AG09319 (cell line): ENCODE data around the gene SH3BP2.

Experiments used
- DNase-seq: peaks from one replicate; pipeline ENCODE4 v3.0.0-alpha.2; 2010; ENCODE audit warnings: low read depth; ENCODE audit errors: extremely low read depth
- TF ChIP-seq, protein P1 (sequence below): IDR thresholded peaks from 2 replicates; pipeline ENCODE4 v1.5.1; 2011; ENCODE audit warnings: low read depth, mild to moderate bottlenecking, inconsistent platforms, low read length, moderate library complexity

The SH3BP2 gene

DNA sequence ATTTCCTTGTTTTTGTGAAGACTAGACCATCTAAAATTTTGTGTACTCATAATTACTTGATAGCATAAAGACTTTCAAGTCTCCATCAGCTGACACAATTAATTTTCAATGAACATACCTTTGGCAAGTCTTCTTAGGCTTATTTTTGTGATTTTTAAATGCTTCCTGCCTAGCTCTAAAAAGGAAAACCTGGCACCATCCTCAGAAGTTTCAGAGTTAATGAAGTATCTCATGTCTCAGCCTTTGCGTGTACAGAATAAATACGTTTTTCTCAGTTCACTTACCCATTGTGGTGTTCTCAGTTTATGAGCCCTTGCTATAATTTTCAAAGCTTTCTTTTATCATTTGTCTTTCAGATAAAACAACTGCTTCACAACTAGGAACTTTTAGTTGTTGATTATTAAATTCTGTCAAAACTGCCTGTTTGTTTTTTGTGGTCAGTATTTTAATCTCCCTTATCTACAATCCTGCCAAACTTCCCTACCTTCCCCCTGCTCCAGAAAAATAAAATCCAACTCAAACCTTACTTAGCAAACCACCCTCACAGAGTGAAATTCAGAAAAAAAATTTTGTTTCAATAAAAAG lies 72.4 kb downstream of the SH3BP2 start:
- no peak for DNase-seq
- TF ChIP-seq, protein P1, sequence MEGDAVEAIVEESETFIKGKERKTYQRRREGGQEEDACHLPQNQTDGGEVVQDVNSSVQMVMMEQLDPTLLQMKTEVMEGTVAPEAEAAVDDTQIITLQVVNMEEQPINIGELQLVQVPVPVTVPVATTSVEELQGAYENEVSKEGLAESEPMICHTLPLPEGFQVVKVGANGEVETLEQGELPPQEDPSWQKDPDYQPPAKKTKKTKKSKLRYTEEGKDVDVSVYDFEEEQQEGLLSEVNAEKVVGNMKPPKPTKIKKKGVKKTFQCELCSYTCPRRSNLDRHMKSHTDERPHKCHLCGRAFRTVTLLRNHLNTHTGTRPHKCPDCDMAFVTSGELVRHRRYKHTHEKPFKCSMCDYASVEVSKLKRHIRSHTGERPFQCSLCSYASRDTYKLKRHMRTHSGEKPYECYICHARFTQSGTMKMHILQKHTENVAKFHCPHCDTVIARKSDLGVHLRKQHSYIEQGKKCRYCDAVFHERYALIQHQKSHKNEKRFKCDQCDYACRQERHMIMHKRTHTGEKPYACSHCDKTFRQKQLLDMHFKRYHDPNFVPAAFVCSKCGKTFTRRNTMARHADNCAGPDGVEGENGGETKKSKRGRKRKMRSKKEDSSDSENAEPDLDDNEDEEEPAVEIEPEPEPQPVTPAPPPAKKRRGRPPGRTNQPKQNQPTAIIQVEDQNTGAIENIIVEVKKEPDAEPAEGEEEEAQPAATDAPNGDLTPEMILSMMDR, result no peak

DNA sequence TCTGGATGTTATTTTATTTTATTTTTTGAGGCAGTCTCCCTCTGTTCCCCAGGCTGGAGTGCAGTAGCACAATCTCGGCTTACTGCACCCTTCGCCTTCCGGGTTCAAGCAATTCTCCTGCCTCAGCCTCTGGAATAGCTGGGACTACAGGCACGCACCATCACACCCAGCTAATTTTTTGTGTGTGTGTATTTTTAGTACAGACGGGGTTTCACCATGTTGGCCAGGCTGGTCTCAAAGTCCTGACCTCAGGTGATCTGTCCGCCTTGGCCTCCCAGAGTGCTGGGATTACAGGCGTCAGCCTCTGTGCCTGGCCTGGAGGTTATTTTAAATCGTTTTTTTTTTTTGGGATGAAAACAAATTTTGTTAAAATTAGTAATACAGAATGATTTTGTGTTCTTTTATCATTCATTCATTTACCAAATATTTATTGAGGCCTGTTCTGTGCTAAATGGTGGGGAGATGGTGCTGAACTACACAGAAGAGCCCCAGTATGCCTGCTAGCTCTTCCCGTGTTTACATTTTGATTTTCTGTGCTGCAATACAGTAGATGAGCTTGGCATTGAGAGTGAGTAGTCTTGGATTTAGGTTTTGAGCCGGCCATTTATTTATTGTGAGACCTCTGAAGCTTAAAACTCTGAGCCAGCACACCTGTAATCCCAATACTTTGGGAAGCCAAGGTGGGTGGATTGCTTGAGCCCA lies 73.4 kb downstream of the SH3BP2 start:
- TF ChIP-seq, protein P1, result no peak
- no peak for DNase-seq

DNA sequence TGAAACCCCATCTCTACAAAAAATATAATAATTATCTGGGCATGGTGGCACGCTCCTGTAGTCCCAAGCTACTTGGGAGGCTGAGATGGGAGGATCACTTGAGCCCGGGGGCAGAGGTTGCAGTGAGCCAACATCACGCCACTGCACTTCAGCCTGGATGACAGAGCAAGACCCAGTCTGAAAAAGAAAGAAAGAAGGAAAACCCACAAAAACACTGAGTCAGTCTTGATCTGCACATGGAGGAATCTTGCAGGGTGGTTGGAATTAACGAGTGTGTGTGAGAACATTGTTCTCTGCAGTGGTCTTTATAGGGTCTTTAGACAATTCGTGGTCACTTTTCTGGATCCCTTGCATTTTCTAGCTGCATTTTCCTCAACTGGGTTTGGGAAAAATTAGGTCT lies 74.0 kb downstream of the SH3BP2 start:
- no peak for DNase-seq
- TF ChIP-seq, protein P1, result no peak

DNA sequence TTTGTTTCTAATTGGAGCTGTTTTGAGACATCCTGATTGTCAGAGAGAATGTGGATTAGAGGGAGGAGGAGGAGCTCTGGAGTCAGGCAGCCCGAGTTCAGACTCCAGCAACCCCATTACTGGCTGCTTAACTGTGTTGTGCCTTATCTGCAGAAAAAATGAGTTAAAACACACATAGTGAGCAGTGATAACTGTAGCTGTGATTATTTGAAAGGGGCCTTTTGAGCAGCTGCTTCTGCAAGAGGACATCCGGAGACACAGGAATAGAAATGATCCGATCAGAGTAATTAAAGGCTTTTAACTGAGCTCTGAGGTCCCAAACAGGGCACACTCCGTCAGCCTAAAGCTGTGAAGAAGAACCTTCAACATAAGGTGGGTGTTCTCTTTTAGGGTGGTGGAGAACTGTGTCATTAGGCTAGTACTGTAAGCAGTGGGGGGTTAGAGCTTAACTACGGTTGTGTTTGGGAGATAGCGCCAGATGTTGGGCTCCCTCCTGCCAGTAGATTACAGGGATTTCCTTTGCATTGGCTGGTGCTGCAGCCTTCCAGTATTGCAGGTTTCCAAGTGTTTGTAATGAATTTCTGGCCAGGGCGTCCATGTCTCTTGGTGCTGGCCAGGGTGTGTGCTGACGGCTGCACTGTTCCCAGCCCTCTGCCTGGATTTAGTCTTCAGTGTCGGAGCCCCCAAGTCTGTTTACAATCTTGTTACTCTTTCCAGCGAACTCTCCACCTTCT lies 75.0 kb downstream of the SH3BP2 start:
- TF ChIP-seq, protein P1, result no peak
- DNase-seq, result no peak

DNA sequence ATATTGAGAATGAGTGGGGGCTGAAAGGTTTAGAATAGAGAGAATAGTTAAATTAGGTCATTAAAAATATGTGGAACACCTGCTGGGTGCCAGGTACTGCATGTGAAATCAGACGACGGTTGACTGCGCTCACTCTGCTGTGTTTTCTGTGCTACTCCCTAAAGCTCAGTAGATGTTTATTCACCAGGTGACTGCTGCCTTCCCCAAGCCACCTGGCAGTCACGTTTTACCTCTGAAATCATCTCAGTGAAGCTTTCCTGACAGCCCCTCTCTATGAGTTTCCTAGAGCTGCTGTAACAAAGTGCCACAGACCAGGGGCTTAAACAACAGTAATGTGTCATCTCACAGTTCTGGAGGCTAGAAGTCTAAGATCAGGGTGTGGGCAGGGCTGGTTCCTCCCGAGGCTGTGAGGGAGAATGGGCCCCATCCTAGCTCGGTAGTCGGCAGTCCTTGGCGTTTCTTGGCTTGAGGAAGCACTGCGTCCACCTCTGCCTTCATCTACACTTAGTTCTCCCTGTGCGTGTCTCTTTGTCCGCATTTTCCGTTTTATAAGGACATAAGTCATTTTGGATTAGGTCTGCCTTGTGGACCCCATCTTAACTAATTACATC lies 76.1 kb downstream of the SH3BP2 start:
- TF ChIP-seq, protein P1, result no peak
- DNase-seq, result no peak

DNA sequence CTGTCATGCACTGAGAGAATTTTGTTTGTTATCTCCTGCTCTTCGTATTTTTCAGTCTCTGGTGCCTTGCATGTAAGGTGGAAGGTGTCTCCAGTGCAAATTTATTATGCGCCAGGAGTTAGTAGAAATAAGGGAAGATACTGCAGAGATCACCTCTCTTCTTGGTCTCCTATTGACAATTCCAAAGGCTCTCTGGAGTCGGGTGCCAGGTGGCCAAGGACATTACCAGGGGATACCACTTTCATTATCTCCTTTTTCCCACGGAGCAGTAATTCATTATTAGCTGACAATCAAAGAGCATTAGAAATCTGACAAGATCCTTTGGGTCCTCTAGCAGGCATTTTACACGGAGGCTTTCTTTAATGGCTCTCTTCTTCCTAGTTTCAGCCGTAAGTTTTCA lies 76.8 kb downstream of the SH3BP2 start:
- no peak for DNase-seq
- TF ChIP-seq, protein P1, result no peak

DNA sequence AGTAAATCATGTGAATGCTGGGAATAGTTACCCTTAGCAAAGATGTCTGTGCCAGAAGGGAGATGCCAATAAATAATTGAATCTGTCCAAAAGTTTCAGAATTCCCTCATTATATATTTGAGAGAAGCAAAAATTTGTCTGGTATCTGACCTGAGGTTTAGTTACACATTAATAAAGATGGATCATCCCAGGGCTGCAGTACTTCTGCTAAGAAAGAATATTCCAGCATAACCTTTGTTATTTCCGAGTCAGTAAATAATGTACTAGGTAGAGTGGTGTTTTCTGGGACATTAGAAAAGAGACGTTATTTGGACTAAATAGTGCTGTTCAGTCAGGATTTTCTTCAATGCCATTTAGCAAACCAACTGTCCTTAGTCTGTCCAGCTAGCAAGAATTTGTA lies 77.2 kb downstream of the SH3BP2 start:
- no peak for DNase-seq
- TF ChIP-seq, protein P1, result no peak
